ENCODE results near the gene LEPROT.

GRCh38 chr1:65483993-65484754 lies 63.7 kb downstream of the LEPROT start:
- TF ChIP-seq CTCF (conservative IDR thresholded peaks at IDR 0.05; ENCODE audit: low read depth, low read length) (no peak), EZH2phosphoT487 (IDR thresholded peaks at IDR 0.05; ENCODE audit: borderline replicate concordance, low read length) (no peak), EZH2 (IDR thresholded peaks at IDR 0.05; ENCODE audit: low read length, unreplicated experiment) (no peak)

Measured in PC-3 (cell line).